MM.1S (cell line): ENCODE results near the gene TTPAL.

Source experiments
- DNase-seq: peaks from one replicate; pipeline ENCODE4 v3.0.0-alpha.2; 2015
- H2AFZ ChIP-seq: fragments of 300-600 bp; sonication (generic); 2 replicates; pipeline ENCODE4 v1.6.0; 2016; ENCODE audit warnings: antibody characterized with exemption, low read length
- H3F3A ChIP-seq: fragments of 300-600 bp; sonication (generic); 2 replicates; pipeline ENCODE4 v1.6.1; 2016; ENCODE audit warnings: mild to moderate bottlenecking, antibody characterized with exemption, low read length, moderate library complexity, mixed read lengths; ENCODE audit not compliant: insufficient read depth
- H3K27ac ChIP-seq: fragments of 300-600 bp; sonication (generic); 2 replicates; pipeline ENCODE4 v1.5.1; 2016; ENCODE audit warnings: mild to moderate bottlenecking, low read length
- H3K27me3 ChIP-seq: fragments of 300-600 bp; sonication (generic); replicated peaks from 2 replicates; pipeline ENCODE4 v1.6.0; 2016; ENCODE audit warnings: low read length; ENCODE audit not compliant: insufficient read depth
- H3K36me3 ChIP-seq: fragments of 300-600 bp; sonication (generic); replicated peaks from 2 replicates; pipeline ENCODE4 v1.6.1; 2016; ENCODE audit warnings: mild to moderate bottlenecking, low read length, mixed read lengths; ENCODE audit not compliant: insufficient read depth
- H3K4me1 ChIP-seq: fragments of 300-600 bp; sonication (generic); 2 replicates; pipeline ENCODE4 v1.6.1; 2016; ENCODE audit warnings: low read length, mixed read lengths
- H3K4me2 ChIP-seq: fragments of 300-600 bp; sonication (generic); 2 replicates; pipeline ENCODE4 v1.6.0; 2016; ENCODE audit warnings: low read depth, low read length
- H3K4me3 ChIP-seq: fragments of 300-600 bp; sonication (generic); 2 replicates; pipeline ENCODE4 v1.5.1; 2016; ENCODE audit warnings: low read length, mixed read lengths
- H3K79me2 ChIP-seq: fragments of 300-600 bp; sonication (generic); 2 replicates; pipeline ENCODE4 v1.6.1; 2016; ENCODE audit warnings: mixed run types, low read length, mixed read lengths
- H3K9ac ChIP-seq: fragments of 300-600 bp; sonication (generic); 2 replicates; pipeline ENCODE4 v1.6.1; 2016; ENCODE audit warnings: low read length, mixed read lengths
- H3K9me2 ChIP-seq: fragments of 300-600 bp; sonication (generic); replicated peaks from 2 replicates; pipeline ENCODE4 v1.6.1; 2016; ENCODE audit warnings: mild to moderate bottlenecking, low read length, mixed read lengths; ENCODE audit not compliant: insufficient read depth
- H3K9me3 ChIP-seq: fragments of 300-600 bp; sonication (generic); replicated peaks from 2 replicates; pipeline ENCODE4 v1.6.1; 2016; ENCODE audit warnings: mild to moderate bottlenecking, low read length, mixed read lengths; ENCODE audit not compliant: insufficient read depth
- H4K20me1 ChIP-seq: fragments of 300-600 bp; sonication (generic); 2 replicates; pipeline ENCODE4 v1.6.1; 2016; ENCODE audit warnings: mild to moderate bottlenecking, low read length, moderate library complexity, mixed read lengths; ENCODE audit not compliant: insufficient read depth
- CTCF ChIP-seq: fragments of 300-600 bp; sonication (generic); IDR thresholded peaks from 2 replicates; pipeline ENCODE4 v1.5.1; 2016; ENCODE audit warnings: antibody characterized with exemption, low read length, mixed read lengths
- EZH2 ChIP-seq: fragments of 300-600 bp; sonication (generic); optimal IDR thresholded peaks from 2 replicates; pipeline ENCODE3; 2017; ENCODE audit warnings: low read depth, mild to moderate bottlenecking, antibody characterized with exemption, low read length, mixed read lengths
- EZH2phosphoT487 ChIP-seq: fragments of 300-600 bp; sonication (generic); IDR thresholded peaks from 2 replicates; pipeline ENCODE4 v1.6.1; 2018; ENCODE audit warnings: antibody characterized with exemption, low read length

TTPAL gene

DNA sequence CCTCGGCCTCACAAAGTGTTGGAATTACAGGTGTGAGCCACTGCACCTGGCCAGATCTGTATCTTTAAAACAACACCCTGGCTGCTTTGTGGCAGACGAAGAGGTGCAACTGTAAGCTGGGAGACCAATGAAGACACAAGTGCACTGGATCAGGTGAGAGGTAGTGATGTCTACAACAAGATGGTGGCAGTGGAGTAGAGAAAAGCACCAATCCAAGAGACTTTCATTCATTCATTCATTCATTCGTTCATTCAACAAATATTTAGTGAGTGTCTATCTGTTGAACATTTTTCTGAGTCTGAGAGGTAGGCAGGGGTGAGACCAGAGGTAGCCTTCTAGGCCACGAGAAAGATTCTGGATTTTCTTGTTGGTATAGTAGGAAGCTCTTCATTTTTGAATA, 36.9 kb upstream of the TTPAL start:
- Histone ChIP-seq H3K79me2 (no peaks in the 10 kb centered on the region), H3K27me3 (no peaks in the 10 kb centered on the region), H3K4me3 (no peak overlapping the region), H3K27ac (no peak overlapping the region), H3K9me2 (no peaks in the 10 kb centered on the region), H3K9me3 (no peaks in the 10 kb centered on the region), H3K4me2 (no peak overlapping the region), H3K36me3 (no peaks in the 10 kb centered on the region), H3K9ac (no peak overlapping the region), H3K4me1 (no peaks in the 10 kb centered on the region), H3F3A (no peaks in the 10 kb centered on the region), H4K20me1 (no peaks in the 10 kb centered on the region), H2AFZ (no peak overlapping the region)
- no peak for DNase-seq
- TF ChIP-seq EZH2 (no peak), CTCF (no peak), EZH2phosphoT487 (no peak)

DNA sequence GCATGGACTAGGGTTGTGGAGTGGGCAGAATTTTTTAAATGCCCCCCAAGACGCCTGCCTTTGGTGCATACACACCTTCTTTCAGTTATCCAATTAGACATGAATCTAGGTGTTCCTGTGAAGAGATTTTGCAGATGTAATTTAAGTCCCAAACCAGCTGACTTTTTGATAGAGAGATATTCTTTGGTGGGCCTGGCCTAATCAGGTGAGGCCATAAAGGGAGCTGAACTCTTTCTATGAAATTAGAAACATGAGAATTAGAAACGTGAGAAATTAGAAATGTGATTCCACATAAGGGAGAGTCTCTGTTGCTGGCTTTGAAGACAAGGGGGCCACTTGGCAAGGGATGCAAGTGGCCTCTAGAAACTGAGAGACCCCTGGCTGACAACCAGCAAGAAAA, 36.4 kb upstream of the TTPAL start:
- H4K20me1 ChIP-seq: no peaks in the 10 kb centered on the region
- H3K4me3 ChIP-seq: no peak overlapping the region
- no peaks in the 10 kb centered on the region for H3K27me3 ChIP-seq
- no peak overlapping the region for H3K4me2 ChIP-seq
- no peak for TF ChIP-seq CTCF
- TF ChIP-seq EZH2: no peak
- no peak for TF ChIP-seq EZH2phosphoT487
- H3K27ac ChIP-seq: no peak overlapping the region
- H3K79me2 ChIP-seq: no peaks in the 10 kb centered on the region
- no peak overlapping the region for H2AFZ ChIP-seq
- no peaks in the 10 kb centered on the region for H3K9me3 ChIP-seq
- H3K4me1 ChIP-seq: no peaks in the 10 kb centered on the region
- no peaks in the 10 kb centered on the region for H3K9me2 ChIP-seq
- no peaks in the 10 kb centered on the region for H3K36me3 ChIP-seq
- DNase-seq: no peak
- no peaks in the 10 kb centered on the region for H3F3A ChIP-seq
- no peak overlapping the region for H3K9ac ChIP-seq

GRCh38 chr20:44442298-44443070, 33.2 kb upstream of the TTPAL start:
- H3K36me3 ChIP-seq: no peaks in the 10 kb centered on the region
- H3K4me1 ChIP-seq: no peaks in the 10 kb centered on the region
- no peak for TF ChIP-seq EZH2
- TF ChIP-seq CTCF: no peak
- no peak for TF ChIP-seq EZH2phosphoT487
- no peak overlapping the region for H3K27ac ChIP-seq
- no peak overlapping the region for H2AFZ ChIP-seq
- no peak overlapping the region for H3K9ac ChIP-seq
- H3K79me2 ChIP-seq: no peaks in the 10 kb centered on the region
- no peaks in the 10 kb centered on the region for H3K9me3 ChIP-seq
- no peak for DNase-seq
- H3K4me2 ChIP-seq: no peak overlapping the region
- H4K20me1 ChIP-seq: no peaks in the 10 kb centered on the region
- H3K4me3 ChIP-seq: no peak overlapping the region
- no peaks in the 10 kb centered on the region for H3K9me2 ChIP-seq
- H3K27me3 ChIP-seq: no peaks in the 10 kb centered on the region
- no peaks in the 10 kb centered on the region for H3F3A ChIP-seq
